Vagina (tissue), 2 donors: ENCODE data around the gene MTERF4.

Experiments used
- POLR2AphosphoS5 ChIP-seq, 2 donors: sonication (generic); formaldehyde crosslinking; IDR thresholded peaks; one replicate each; pipeline ENCODE4 v1.9.0; 2017; ENCODE audit warnings: antibody characterized with exemption in 2 of 2, mild to moderate bottlenecking in 2 of 2, low read depth in 1 of 2; ENCODE audit not compliant: insufficient read depth in 1 of 2
- TF ChIP-seq, protein P1 (sequence below), 3 experiments: fragments of 450-650 bp in 2 of 3; fragments of 200-600 bp in 1 of 3; sonication (generic) in 1 of 3; IDR thresholded peaks; one replicate each; pipeline ENCODE4 v1.5.1; 2017 to 2019; ENCODE audit warnings: antibody characterized with exemption in 3 of 3, mild to moderate bottlenecking in 2 of 3, moderate library complexity in 2 of 3

DNA sequence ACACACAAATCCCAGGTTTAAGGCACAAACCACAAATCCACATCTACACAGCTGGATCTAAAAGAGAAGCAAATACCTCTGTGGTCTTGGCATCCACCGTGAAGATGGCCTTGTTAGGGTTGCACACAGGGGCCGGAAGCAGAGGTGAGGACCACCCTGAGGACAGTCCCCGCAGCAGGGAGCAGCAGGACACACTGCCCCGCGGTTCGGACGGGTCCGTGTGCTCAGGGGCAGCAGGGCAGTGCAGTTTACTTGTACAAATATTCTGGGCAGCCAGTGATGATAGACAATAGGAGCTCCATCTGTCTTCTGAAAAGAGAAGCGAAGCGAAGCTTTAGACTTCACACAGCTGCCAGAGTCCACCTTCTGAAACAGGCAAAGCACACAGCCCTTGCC, 38.4 kb upstream of the MTERF4 start:
- TF ChIP-seq, protein P1, sequence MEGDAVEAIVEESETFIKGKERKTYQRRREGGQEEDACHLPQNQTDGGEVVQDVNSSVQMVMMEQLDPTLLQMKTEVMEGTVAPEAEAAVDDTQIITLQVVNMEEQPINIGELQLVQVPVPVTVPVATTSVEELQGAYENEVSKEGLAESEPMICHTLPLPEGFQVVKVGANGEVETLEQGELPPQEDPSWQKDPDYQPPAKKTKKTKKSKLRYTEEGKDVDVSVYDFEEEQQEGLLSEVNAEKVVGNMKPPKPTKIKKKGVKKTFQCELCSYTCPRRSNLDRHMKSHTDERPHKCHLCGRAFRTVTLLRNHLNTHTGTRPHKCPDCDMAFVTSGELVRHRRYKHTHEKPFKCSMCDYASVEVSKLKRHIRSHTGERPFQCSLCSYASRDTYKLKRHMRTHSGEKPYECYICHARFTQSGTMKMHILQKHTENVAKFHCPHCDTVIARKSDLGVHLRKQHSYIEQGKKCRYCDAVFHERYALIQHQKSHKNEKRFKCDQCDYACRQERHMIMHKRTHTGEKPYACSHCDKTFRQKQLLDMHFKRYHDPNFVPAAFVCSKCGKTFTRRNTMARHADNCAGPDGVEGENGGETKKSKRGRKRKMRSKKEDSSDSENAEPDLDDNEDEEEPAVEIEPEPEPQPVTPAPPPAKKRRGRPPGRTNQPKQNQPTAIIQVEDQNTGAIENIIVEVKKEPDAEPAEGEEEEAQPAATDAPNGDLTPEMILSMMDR (IDR thresholded peaks at IDR 0.05) = no peak
- TF ChIP-seq POLR2AphosphoS5 (IDR thresholded peaks at IDR 0.05; ENCODE audit: insufficient read depth in 1 of 2, low read depth in 1 of 2) = no peak
